GM18858 (cell line): Measurements from ENCODE around the gene SET.

ENCODE experiments used
- ATAC-seq: cut with Tn5 transposase; IDR thresholded peaks from one replicate; pipeline ENCODE4 v1.9.1; 2021; ENCODE audit not compliant: unreplicated experiment

The SET gene

GRCh38 chr9:128707446-128707845 is 18.4 kb downstream of the SET start:
- ATAC-seq: no peak

GRCh38 chr9:128712451-128713410 is 23.7 kb downstream of the SET start:
- no peak for ATAC-seq

GRCh38 chr9:128713411-128713780 is 24.4 kb downstream of the SET start:
- ATAC-seq: no peak

DNA sequence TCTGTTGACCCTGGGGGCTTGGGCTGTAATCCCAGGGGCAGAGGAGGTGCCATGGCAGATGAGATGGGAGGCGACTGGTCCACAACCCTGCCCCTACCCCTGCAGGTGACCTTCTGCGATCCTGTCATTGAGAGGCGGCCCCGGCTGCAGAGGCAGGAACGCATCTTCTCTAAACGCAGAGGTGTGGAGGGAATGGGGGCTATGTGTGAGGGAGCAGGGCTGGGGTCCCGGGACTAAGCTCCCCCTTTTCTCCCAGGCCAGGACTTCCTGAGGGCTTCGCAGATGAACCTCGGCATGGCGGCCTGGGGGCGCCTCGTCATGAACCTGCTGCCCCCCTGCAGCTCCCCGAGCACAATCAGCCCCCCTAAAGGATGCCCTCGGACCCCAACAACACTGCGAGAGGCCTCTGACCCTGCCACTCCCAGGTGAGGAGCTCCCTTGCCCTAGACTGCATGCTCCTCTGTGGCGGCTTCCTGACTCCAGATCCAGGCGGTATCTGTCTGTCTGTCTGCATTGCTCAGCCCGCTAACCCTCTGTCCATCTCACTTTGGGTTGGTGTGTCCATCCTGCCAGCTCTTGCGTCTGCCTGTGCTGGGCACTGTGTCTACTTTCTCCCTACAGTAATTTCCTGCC is 25.0 kb downstream of the SET start:
- no peak for ATAC-seq

- no peak for ATAC-seq
These were observed 25.8 kb downstream of the SET start for GRCh38 chr9:128714586-128715435.

DNA sequence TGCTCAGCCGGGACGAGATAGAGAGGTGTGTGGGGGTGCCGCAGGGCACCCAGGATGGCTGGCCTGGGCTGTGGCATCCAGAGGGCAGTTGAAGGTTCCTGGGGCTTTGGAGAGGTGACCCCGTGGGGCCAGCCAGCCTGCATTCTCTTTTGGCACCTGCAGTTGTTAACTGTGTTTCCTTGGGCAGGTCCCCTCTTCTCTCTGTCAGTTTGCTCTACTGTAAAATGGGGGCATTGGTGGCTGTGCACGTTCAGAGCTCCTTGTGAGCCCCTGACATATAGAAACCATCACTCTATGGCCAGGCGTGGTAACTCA is 26.4 kb downstream of the SET start:
- no peak for ATAC-seq

DNA sequence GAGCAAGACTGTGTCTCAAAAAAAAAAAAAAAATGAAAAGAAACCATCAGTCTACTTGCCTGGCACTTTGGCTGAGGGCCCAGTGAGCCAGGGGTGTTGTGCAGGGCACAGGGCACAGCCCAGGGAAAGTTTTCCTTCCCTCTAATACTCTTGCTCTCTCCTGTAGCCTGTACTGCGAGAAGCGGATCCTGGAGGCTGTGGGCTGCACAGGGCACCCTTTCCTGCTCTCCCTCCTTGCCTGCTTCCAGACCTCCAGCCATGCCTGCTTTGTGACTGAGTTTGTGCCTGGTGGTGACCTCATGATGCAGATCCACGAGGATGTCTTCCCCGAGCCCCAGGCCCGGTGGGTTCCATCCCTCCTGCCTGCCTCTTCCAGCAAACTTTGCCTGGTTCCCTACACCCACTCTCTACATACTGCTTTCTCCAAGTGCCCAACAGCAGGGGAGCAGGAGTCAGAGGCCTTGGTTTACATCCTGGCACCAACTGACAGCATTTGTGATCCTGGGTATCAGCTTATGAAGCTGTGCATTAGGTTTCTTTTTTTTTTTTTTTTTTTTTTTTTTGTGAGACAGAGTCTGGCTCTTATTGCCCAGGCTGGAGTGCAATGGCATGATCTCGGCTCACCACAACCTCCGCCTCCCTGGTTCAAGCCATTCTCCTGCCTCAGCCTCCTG is 27.7 kb downstream of the SET start:
- ATAC-seq: no peak

- no peak for ATAC-seq
These were observed 29.0 kb downstream of the SET start for GRCh38 chr9:128718047-128718446.

- no peak for ATAC-seq
These were observed 29.5 kb downstream of the SET start for GRCh38 chr9:128718475-128718874.

- ATAC-seq: no peak
These were observed 31.0 kb downstream of the SET start for GRCh38 chr9:128719919-128720605.

- ATAC-seq: no peak
These were observed 31.9 kb downstream of the SET start for GRCh38 chr9:128720841-128721486.

- ATAC-seq: no peak
These were observed 32.5 kb downstream of the SET start for GRCh38 chr9:128721487-128722010.

GRCh38 chr9:128722380-128723351 is 33.6 kb downstream of the SET start:
- no peak for ATAC-seq

GRCh38 chr9:128723352-128723865 is 34.4 kb downstream of the SET start:
- ATAC-seq: no peak

GRCh38 chr9:128723866-128724743 is 35.1 kb downstream of the SET start, which contains the start of gene ZDHHC12:
Gene ZDHHC12, minus strand, starts transcription at chr9:128724127. Its CDS starts 34 bp downstream, at chr9:128724093.
- ATAC-seq: peak; percentile 84

- no peak for ATAC-seq
These were observed 35.8 kb downstream of the SET start for GRCh38 chr9:128724744-128725211.

DNA sequence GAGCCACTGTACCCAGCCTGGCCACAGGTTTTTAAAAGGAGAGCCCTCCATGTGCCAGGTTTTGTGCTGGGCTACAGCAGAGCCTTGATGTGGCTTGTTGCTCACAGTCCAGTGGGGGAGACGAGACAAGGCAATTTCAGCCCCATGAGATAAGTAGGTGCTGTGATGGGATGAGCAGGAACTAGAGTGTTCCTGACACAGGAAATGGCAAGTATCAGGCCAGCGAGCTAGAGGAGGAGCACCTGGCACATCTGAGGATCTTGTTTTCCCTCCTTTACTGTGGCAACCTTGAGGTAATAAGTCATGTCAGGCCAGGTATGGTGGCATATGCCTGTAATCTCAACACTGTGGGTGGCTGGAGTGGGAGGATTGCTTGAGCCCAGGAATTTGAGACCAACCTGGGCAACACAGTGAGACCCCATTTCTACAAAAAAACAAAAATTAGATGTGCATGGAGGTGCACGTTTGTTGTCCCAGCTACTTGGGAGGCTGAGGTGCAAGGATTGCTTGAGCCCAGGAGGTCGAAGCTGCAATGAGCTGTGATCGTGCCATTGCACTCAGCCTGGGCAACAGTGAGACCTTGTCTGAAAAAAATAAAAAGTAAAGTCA is 38.7 kb downstream of the SET start:
- no peak for ATAC-seq
